Measurements from ENCODE around the gene AJAP1.
A peak's percentile ranks its signal among the peaks of the same experiment; 100 is the strongest.

AJAP1 gene

DNA sequence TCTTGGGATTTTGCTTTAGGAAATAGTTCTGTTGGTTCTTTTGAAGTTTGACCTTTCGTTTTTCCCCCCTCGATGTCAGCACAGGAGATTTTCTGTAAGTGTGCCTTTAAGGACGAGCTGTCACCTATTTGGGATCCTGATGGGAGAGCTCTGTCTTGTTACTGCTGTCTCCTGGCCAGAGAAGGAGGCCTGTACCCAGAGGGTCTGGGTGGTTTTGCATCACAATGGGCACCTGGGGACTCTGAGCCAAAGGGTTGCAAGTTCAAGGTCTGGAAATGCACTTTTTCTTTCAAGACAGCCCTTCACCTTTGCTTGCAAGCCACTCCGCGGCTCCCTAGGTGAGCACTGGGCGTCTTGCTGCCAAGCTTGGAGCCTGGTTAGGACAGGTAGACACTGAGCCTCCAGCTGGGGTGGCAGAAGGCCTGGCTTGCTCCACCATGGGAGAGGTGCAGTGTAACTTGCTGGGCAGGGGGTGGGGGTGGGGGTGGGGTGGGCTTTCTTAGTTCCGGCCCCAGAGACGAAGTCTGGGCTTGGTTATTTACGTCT is 2.9 kb downstream of the AJAP1 start:
- DNase-seq = peak in 7 of 56 donors; percentile 13 to 53 (median 32)

DNA sequence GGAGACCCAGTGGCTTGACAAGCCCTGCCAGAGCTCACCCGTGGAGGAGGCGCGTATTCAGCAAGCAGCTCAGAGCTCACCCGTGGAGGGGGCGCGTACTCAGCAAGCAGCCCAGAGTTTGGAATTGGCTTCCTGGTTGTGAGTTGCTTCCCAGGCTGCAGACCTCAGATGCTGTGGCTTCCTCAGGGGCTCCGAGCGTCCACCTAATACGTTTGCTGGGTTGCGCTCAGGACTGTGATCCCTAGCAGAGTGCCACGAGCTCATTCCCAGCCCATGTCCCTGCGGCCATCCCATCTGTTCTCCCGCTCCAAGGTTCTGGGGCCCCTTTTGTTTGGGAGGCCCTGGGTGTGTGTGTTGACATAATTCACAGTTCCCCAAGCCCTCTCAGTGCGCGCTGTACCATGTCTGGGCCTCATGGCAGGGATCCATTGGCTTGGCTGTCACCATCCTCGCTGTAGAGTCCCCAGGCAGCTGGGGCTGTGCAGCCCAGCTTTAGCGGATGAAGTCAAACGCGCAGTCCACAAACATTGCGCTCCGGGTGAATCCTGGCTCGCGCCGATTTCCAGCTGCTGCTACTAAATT is 3.6 kb downstream of the AJAP1 start:
- peak in 47 of 56 donors; percentile 12 to 84 (median 64) for DNase-seq

DNA sequence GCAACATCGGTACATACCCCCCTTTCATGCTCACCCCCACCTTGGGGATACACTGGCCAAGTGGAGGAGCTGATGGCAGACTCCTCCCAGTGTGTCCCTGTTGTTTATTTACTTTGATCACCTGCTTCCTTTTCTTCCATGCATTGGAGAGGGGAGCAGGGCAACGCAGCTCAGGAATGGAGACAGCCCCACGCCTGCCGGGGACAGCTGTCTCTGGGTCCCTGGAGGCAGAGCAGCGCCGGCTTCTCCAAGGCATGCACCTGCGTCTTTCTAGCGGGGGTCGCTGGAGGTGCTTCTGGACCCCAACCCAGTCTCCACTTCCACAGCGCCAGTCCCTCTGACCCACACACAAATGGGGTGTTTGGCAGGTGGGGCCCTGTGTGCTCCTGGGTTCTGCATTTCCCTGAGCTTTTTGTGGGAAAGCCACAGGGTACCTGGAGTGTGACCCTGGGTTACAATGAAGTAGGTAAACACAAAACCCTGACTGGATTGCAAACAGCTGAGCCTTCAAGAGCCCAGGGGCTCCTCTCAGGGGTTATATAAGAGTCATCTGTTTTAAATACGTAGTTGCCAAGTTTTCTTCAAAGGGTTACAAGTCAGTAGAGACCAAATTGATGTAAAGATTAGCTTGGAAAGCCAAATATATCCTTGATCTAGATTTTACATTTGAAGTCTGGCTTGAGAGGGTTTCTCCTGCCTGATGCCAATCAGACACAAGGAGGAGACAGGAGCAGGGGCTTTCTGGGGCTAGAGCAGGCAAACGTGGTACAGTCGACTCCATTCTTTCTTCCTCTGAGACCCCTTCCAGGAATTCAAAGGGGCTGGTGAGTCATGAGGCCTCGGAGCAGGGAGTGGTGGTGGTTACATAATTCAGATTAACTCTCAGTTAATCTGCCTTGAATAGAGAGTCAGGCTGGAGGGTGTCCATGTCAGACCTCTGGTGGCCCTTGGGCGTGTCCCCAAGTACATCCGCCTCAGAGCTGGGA is 4.5 kb downstream of the AJAP1 start:
- DNase-seq = peak in 8 of 56 donors; percentile 18 to 39 (median 24)

DNA sequence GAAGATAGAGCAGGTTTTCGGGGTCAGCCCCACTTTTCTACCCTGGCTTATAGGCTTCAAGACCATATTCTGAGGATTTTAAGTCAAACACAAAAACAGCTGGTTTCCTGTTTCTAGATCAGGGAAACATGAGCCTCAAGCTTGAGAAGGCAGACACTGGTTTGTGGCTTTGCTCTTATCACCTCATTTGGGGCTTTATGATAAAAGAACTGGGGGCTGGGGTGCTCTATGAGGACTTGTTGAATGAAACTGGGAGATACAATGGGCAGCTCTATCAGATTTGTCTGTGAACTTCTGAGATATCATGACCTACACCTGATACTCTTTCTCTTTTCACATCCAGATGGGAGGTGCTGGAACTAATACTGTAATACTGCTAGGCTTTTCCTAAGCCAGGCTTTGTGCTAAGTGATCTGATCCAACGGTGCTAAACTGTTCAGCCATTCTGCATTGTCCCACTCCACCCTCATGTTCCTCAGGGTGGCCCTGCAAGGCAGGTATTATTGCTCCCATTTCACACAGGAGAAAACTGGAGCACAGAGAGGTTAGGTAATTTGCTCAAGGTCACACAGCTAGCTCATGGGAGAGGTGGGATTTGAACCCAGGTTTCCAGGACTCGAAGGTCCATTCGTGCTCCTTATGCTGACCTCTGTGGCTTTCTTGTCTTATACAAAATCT is 6.6 kb downstream of the AJAP1 start:
- no peak for DNase-seq

DNA sequence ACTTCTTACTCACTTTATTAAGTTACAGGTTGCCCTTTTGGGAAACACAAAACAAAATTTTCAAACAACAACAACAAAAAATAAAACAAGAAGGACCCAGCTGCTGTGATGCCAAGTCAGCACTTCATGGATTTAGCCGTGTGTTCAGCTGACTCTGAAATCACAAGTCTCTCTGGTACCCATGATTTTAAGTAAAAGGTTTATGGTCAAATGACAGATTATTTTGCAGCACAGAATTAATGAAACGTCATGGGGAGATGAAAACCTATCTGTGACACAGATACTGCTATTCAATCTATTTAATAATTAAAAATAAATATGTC is 7.1 kb downstream of the AJAP1 start:
- DNase-seq = no peak

DNA sequence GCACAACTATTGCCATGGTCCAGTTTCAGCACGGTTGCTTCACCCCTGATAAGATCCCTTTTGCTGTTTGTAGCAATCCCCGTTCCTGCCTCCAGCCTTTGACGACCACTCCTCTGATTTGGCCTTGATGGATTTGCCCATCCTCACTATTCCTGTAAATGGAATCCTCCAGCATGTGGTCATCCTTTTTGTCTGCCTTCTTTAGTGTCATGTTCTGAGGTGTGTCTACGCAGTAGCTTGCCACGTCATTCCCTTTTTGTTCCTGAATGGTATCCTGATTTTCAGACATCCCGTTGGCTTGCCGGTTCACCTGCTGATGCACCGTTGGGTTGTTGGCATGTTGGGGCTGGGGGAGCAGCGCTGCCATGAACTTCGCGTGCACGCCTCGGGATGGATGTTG is 7.8 kb downstream of the AJAP1 start:
- no peak for DNase-seq

DNA sequence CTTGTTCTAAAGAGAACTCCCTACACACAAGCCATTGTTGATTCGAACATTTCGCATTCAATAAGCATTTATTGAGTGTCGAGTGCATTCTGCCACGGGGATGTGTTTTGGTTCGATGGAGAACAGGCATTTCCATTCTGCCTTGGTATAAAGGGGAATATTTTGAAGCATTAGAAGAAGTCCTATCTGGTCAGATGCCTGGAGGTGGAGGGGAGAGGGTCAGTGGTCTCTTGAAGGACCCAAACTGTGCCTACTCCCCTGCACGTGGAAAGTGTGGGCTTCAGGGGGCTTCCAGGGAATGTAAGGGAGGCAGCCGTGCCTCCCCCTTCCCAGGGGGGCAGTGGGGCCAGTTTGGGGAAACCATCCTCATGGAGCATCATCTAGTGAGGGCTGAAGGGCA is 8.3 kb downstream of the AJAP1 start:
- no peak for DNase-seq

DNA sequence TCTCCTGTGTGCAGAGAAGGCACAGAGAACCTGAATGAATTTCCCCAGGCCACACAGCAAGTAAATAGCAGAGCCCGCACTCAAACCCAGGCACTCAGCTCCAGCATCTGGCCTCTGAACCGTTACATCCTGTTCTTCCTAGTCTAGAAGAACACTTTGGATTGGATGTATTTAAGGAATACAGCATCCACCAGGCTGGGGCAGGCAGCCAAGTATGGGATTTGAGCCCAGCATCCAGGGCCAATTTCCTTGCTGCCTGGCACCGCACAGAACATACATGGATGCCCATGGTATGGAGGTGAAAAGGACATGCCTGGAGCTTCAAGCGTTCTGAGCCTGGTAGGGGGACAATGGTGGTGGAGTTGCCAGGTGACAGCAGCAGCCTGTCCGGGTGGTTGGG is 9.7 kb downstream of the AJAP1 start:
- DNase-seq = no peak

DNA sequence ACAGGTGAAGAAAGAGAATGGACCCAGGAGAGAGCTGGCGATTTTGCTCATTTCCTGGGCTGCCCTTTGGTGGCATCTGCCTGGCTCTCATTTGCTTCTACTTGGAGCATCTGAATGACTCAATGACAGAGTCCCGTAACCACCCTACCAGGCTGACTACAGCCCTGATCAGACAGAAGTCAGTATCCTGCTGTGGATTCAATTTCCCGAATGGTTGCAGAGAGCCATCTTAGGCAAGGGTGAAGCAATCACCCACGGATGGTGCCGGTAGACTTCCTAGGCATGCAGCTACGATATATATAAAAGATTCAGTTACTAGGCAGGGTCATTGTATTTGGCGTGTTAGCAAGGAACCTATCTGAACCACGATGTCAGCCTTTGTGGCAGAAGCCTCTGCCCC is 10.2 kb downstream of the AJAP1 start:
- no peak for DNase-seq

DNA sequence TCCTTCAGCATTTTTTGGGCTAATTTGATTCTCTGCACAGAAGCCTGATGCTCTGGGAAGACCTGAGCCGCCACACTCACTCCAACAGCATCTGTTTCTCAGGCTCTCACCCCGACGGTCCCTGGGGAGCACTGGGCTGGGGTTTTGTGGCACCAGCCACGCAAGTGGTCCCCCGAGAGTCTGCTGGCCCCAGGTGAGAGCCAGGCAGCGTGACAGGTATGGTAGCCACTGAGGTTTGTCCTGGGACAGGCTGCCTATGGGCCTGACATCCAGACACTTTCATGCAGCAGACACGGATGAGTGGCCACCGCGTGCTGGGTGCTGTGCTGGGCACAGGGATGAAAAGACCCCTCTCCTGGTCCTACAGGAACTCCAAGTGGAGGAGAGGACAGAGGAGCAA is 11.0 kb downstream of the AJAP1 start:
- no peak for DNase-seq

DNA sequence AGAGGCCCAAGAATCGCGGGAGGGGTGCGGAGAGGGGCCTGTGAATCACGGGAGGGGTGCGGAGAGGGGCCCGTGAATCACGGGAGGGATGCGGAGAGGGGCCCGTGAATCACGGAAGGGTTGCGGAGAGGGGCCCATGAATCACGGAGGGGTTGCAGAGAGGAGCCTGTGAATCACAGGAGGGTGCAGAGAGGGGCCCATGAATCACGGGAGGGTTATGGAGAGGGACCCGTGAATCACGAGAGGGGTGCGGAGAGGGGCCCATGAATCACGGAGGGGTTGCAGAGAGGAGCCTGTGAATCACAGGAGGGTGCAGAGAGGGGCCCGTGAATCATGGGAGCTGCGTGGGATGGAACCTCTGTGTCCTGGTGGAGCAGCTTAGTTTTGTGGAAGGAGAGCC is 12.3 kb downstream of the AJAP1 start:
- peak in 19 of 56 donors; percentile 20 to 78 (median 41) for DNase-seq

DNA sequence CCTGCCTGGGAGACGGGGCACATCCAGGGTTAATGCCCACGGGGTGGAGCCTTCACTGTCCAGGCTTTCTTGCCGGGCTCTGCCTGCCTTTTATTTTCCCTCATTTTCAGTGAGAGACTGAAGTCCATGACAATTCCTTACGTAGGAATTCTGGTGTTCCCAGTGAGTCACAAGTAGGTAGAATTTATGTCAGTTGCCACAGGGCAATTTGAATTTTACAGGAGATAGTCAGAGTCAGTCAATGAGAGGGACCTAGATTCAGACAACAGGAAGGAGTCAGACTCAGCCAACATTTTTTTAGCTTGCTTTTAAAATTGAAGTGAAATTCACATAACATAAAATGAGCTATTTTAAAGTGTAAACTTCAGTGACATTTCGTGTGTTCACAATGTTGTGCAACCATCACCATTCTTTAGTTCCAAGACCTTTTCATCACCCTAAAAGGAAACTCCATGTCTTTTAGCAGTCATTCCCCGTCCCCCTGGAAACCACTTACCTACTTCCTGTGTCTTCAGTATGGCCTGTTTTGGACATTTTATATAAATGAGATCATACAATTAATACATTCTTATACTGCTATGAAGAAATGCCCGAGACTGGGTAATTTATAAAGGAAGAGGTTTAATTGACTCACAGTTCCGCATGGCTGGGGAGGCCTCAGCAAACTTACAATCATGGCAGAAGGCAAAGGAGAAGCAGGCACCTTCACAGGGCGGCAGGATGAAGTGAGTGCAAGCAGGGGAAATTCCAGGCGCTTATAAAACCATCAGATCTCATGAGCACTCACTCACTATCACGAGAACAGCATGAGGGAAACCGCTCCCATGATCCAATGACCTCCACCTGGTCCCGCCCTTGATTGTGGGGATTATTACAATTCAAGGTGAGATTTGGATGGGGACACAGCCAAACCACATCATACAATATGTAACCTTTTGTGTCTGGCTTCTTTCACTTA is 14.6 kb downstream of the AJAP1 start:
- DNase-seq = no peak

DNA sequence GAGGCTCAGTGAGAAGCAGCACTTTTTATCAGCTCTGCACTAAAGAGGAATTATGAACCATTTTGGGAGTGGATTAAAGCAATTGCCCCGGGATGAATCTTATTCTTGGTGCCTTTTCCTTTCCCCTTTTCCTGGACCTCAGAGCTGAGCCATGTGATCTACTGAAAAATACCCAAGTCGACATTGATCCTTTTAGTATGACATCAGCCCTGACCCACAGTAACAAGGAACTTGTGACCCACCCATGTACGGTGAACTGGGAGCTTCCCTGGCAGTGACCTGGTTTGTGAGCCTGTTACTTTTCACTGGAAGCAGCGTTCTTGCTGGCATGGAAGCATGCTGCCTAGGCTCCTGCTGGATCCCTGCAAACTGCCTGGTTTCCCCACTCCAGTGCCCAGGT is 15.9 kb downstream of the AJAP1 start:
- no peak for DNase-seq

DNA sequence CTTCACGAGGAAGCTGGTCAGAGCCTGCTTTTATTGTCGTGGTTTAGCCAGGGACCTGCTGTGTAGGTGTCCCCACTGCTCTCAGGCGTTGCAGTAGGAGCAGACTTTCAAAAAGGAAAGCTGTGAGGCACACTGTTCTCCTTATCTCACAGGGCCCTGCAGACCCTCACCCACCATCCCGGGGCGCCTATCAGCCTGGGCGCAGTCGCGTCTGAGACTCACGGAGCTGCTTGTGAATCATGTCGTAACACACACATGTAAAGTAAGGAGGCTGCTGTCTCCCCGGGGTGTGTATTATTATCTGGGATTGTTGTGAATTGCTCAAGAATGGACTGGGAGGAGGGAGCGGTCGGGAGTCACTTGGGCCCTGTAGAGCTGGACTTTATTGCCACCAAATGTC is 17.4 kb downstream of the AJAP1 start:
- DNase-seq = no peak

DNA sequence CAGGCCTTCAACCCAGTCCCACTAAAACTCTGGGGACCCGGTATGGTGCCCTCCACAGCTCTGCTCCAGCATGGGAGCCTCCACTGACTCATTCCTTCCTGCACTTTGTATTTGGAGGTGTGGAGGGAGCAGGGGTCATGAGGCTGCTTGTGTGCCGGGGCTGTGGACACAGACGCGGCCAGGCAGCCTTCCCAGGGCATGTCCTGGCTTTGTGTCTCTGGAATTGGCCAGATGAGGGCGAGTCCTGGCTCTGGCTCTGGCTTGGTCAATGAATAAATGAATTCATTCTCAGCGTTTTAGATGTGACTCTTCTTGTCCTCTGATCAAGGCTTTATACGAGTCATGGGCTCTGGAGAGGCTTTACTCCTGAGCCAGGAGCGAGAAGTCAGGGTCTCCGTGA is 19.1 kb downstream of the AJAP1 start:
- DNase-seq = peak in 23 of 56 donors; percentile 10 to 65 (median 33)

DNA sequence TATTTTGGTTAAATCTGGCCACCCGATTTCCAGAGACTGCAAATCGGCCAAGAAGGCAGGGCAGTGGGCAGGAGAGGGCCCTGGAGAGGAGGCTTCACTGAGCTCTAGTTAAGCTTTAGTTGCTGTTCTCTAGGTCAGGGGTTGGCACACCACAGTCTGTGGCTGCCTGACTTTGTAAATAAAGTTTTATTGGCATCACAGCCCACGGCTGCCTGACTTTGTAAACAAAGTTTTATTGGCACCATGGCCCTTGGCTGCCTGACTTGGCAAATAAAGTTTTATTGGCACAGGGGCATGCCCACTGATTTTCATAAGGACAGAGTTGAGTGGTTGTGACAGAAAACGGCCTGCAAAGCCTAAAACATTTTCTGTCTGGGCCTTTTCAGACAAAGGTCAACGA is 19.7 kb downstream of the AJAP1 start:
- DNase-seq = no peak

DNA sequence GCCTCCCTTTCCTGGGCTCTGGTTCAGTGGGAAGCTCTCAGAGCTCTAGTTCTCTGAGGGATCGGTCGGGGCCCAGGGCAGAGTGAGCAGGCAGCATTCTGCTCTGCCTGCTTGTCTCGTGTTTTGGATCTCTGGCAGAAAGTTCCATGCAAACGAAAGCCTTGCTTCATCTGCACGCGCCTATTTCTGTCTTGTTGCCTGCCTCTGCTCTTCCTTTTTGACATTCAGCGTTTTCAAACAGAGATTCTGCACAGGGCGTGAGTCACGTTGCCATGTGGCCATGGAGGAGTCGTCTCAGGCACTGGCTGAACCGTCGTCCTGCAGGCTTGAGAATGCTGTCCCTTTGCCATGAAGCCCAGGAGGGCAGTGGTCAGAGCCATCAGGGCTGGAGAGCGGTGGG is 20.3 kb downstream of the AJAP1 start:
- peak in 25 of 56 donors; percentile 12 to 75 (median 40) for DNase-seq

DNA sequence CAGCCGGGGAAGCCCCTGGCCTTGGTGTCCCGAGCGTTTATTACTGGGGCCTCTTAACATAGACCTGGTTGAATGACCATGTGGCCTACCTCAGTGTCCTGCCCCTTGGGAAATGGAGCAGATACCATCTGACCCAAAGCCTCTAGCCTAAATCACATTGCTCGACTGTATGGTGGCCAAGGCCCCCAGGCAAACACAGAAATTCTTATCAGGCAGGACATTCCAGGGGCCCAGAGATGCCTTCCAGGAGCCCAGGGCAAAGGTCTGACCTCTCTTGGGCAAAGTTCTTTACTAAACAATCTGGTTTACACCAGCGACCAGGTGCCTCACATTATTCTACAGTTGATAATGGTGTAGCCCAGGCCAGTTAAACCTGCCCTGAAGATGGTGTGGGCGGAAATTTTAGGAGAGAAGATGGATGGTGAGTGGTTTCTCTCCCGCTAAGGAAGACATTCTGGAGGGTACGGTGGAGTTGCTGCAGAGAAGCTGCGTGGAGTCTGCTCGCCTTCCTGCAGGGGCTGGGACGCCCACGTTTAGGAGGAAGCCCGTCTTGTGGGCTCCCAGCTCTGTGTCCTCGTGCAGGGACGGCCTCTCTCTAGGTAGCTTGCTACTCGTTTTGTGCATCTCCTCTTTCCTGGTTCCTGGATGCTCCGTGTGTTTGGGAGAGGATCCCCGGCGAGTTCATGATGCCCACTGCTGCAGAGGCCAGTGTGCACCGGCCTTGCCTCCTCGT is 21.2 kb downstream of the AJAP1 start:
- DNase-seq = no peak

DNA sequence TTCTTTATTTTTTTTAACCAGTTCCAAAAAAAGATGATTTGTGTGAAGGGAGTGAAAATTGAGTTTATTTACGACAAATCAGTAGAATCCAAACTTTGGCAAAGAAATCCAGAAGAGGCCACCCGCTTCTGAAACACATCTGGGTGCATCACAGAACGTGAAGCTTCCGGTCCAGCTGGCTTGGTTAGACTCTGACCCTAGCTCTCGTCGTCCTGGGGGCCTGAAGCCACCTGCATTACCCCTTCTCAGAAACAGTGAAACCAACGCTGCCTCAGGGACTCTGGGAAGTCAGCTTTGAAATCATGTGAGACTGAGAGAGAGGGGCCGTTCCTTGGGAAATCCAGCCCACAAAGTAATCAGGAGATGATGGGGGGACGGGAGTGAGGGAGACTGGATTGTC is 21.8 kb downstream of the AJAP1 start:
- no peak for DNase-seq

DNA sequence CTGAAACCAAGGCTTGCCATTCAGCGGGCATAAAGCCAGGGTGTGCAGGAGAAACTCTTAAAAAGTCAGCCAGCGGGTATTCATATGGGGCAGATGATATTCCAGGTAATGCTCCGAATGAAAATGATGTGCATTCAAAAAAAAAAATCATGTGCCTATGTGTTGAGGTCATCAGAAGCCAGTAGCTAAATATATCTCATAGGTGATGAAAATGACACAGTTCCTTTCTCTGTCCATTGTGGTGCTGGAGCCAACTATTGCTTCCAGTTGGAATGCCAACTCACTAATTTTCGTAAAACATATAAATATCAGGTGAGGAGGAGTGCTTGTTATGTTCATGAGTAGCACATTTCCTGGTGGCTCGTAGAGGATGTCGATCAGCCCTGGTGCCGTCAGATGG is 23.2 kb downstream of the AJAP1 start:
- no peak for DNase-seq
